PC-9 (cell line): ENCODE data around the gene C15orf62. TPM values are rescaled to one million over a fixed set of nuclear protein-coding genes. Genes with fewer than 3 reads are reported as not detected.

Experiments used
- BruUV-seq: library from RNA; stranded (reverse); fragments of 400-500 nt; replicated peaks from 2 replicates; lab custom pipeline; 2021; lab: Mats Ljungman, UMichigan
- CTCF ChIA-PET: fragments of 300-600 bp; sonication (Branson Sonifier 250); formaldehyde crosslinking; loops from one replicate; lab custom pipeline; 2022; ENCODE audit warnings: antibody characterized with exemption; lab: Charles Lee
- POLR2A ChIA-PET: fragments of 300-600 bp; sonication (Branson Sonifier 250); formaldehyde crosslinking; loops from one replicate; lab custom pipeline; 2022; ENCODE audit warnings: antibody characterized with exemption; ENCODE audit not compliant: unreplicated experiment; lab: Charles Lee
- DNase-seq, 2 experiments: peaks; one replicate each; pipeline versions ENCODE4 v3.0.0 to v3.0.0-alpha.2; 2015 to 2022; ENCODE audit warnings: mixed read lengths in 1 of 2
- H2AFZ ChIP-seq: fragments of 200-600 bp; sonication (generic); 2 replicates; pipeline ENCODE4 v1.8.1; 2017; ENCODE audit warnings: antibody characterized with exemption
- H3F3A ChIP-seq: fragments of 200-600 bp; sonication (generic); 2 replicates; pipeline ENCODE4 v1.8.1; 2017; ENCODE audit warnings: antibody characterized with exemption, mild to moderate bottlenecking, low read depth; ENCODE audit not compliant: insufficient read depth
- H3K27ac ChIP-seq: fragments of 200-600 bp; sonication (generic); 2 replicates; pipeline ENCODE4 v1.6.1; 2016; ENCODE audit warnings: mixed run types
- H3K27me3 ChIP-seq: fragments of 200-600 bp; sonication (generic); 2 replicates; pipeline ENCODE4 v1.6.1; 2016; ENCODE audit warnings: low read depth, mixed run types; ENCODE audit not compliant: insufficient read depth
- H3K36me3 ChIP-seq: fragments of 200-600 bp; sonication (generic); 2 replicates; pipeline ENCODE4 v1.6.1; 2016; ENCODE audit warnings: low read depth, mixed run types
- H3K4me1 ChIP-seq: fragments of 200-600 bp; sonication (generic); replicated peaks from 2 replicates; pipeline ENCODE4 v1.6.1; 2016; ENCODE audit warnings: mixed run types; ENCODE audit not compliant: insufficient read depth
- H3K4me2 ChIP-seq: fragments of 200-600 bp; sonication (generic); 2 replicates; pipeline ENCODE4 v1.6.1; 2017; ENCODE audit warnings: mixed run types
- H3K4me3 ChIP-seq: fragments of 200-600 bp; sonication (generic); 2 replicates; pipeline ENCODE4 v1.6.1; 2016; ENCODE audit warnings: mixed run types
- H3K79me2 ChIP-seq: fragments of 200-600 bp; sonication (generic); 2 replicates; pipeline ENCODE4 v1.6.1; 2017; ENCODE audit warnings: low read depth, mixed run types
- H3K9me2 ChIP-seq: fragments of 200-600 bp; sonication (generic); 2 replicates; pipeline ENCODE4 v1.8.1; 2017; ENCODE audit warnings: mild to moderate bottlenecking; ENCODE audit not compliant: insufficient read depth
- H3K9me3 ChIP-seq: fragments of 200-600 bp; sonication (generic); 2 replicates; pipeline ENCODE4 v1.8.1; 2016; ENCODE audit warnings: low read depth; ENCODE audit not compliant: insufficient read depth
- H4K20me1 ChIP-seq: fragments of 200-600 bp; sonication (generic); 2 replicates; pipeline ENCODE4 v1.8.1; 2017; ENCODE audit not compliant: insufficient read depth
- CTCF ChIP-seq: fragments of 200-600 bp; sonication (generic); conservative IDR thresholded peaks from 2 replicates; pipeline ENCODE4 v1.6.1; 2017; ENCODE audit warnings: mixed run types, antibody characterized with exemption, mild to moderate bottlenecking, moderate library complexity
- EZH2 ChIP-seq: fragments of 200-600 bp; sonication (generic); IDR thresholded peaks from 2 replicates; pipeline ENCODE4 v1.8.0; 2017; ENCODE audit warnings: antibody characterized with exemption, low read depth
- intact Hi-C: fragments of 100-400 bp; cut with micrococcal nuclease; formaldehyde crosslinking; loops from one replicate; pipeline ENCODE4 v1.10.0; 2022; ENCODE audit not compliant: unreplicated experiment
- total RNA-seq: library from RNA; stranded (reverse); gene quantifications from 2 replicates; pipeline ENCODE4 v1.2.3, GENCODE V29; 2021

Gene C15orf62
- total RNA-seq, 1 experiment from 2014 or later: 0.33 TPM

GRCh38 chr15:40808861-40809450 lies 39.2 kb downstream of the C15orf62 start:
- POLR2A ChIA-PET: interaction anchor here (0.7 kb wide), 1 partner anchor 39 kb away, joined by 5 read pairs; the partner anchor contains the start of gene C15orf62
- Histone ChIP-seq H4K20me1 (no peaks in the 10 kb centered on the region), H3K27ac (no peak overlapping the region), H3K9me2 (no peaks in the 10 kb centered on the region), H3K4me2 (peak overlapping the region; percentile 84; the same call in 1 of the 2 replicates), H3K36me3 (no peaks in the 10 kb centered on the region), H3K79me2 (peaks cover 19% of the 10 kb centered on the region), H3K27me3 (no peaks in the 10 kb centered on the region), H3K4me1 (peaks cover 9% of the 10 kb centered on the region; the same call in 1 of the 2 replicates), H3F3A (peaks cover 4% of the 10 kb centered on the region; the same call in 1 of the 2 replicates), H2AFZ (no peak overlapping the region), H3K4me3 (no peak overlapping the region), H3K9me3 (no peaks in the 10 kb centered on the region)
- TF ChIP-seq CTCF (no peak), EZH2 (no peak)
- intact Hi-C loops: no loop called here
- BruUV-seq: TSS peak; percentile 39
- no peak for DNase-seq
- CTCF ChIA-PET: no interaction called here

- ChIA-PET POLR2A (no interaction called here), CTCF (no interaction called here)
- H2AFZ ChIP-seq: no peak overlapping the region
- BruUV-seq: no TSS peak
- H3K27ac ChIP-seq: no peak overlapping the region
- H4K20me1 ChIP-seq: no peaks in the 10 kb centered on the region
- intact Hi-C loops: no loop called here
- H3K27me3 ChIP-seq: no peaks in the 10 kb centered on the region
- no peaks in the 10 kb centered on the region for H3F3A ChIP-seq
- H3K9me2 ChIP-seq: no peaks in the 10 kb centered on the region
- H3K36me3 ChIP-seq: no peaks in the 10 kb centered on the region
- no peak for TF ChIP-seq CTCF
- no peak for TF ChIP-seq EZH2
- H3K79me2 ChIP-seq: peaks cover 11% of the 10 kb centered on the region; the same call in 1 of the 2 replicates
- H3K4me1 ChIP-seq: peaks cover 8% of the 10 kb centered on the region; the same call in 1 of the 2 replicates
- H3K4me3 ChIP-seq: no peak overlapping the region
- H3K9me3 ChIP-seq: no peaks in the 10 kb centered on the region
- DNase-seq: no peak
- no peak overlapping the region for H3K4me2 ChIP-seq
Measured at GRCh38 chr15:40812721-40813425, 43.1 kb downstream of the C15orf62 start.

- BruUV-seq: no TSS peak
- H3K9me3 ChIP-seq: no peaks in the 10 kb centered on the region
- no peak overlapping the region for H3K4me2 ChIP-seq
- DNase-seq: no peak
- no peak overlapping the region for H3K27ac ChIP-seq
- no peaks in the 10 kb centered on the region for H3K4me1 ChIP-seq
- ChIA-PET CTCF (interaction anchor here (0.6 kb wide), 1 partner anchor 10 kb away, joined by 3 read pairs; no protein-coding TSS in a partner anchor), POLR2A (interaction anchor here (0.7 kb wide), 1 partner anchor 57 kb away, joined by 4 read pairs; no protein-coding TSS in a partner anchor)
- H4K20me1 ChIP-seq: no peaks in the 10 kb centered on the region
- H3K79me2 ChIP-seq: no peaks in the 10 kb centered on the region
- no peak overlapping the region for H3K4me3 ChIP-seq
- H3K27me3 ChIP-seq: no peaks in the 10 kb centered on the region
- TF ChIP-seq CTCF: no peak
- TF ChIP-seq EZH2: no peak
- no peaks in the 10 kb centered on the region for H3F3A ChIP-seq
- H3K9me2 ChIP-seq: no peaks in the 10 kb centered on the region
- no peak overlapping the region for H2AFZ ChIP-seq
- H3K36me3 ChIP-seq: no peaks in the 10 kb centered on the region
- intact Hi-C loops: no loop called here
Measured at GRCh38 chr15:40815042-40815698, 45.4 kb downstream of the C15orf62 start.
